ENCODE measurements around the gene MAB21L3. TPM values are rescaled to one million over a fixed set of nuclear protein-coding genes. Genes with fewer than 3 reads are reported as not detected.

The MAB21L3 gene
- total RNA-seq, 1 donor from 2014 or later: 0.52 TPM

- no peak overlapping the region for H3K4me3 ChIP-seq (ENCODE audit: low read depth, low read length)
- DNase-seq (ENCODE audit: low read depth): no peak
- TF ChIP-seq CTCF (conservative IDR thresholded peaks at IDR 0.05; ENCODE audit: low read depth, low read length): no peak
Measured at GRCh38 chr1:116175611-116176010, 64.4 kb downstream of the MAB21L3 start.

GRCh38 chr1:116176306-116176789 lies 65.1 kb downstream of the MAB21L3 start:
- no peak for DNase-seq (ENCODE audit: low read depth)
- no peak overlapping the region for H3K4me3 ChIP-seq (ENCODE audit: low read depth, low read length)
- TF ChIP-seq CTCF (conservative IDR thresholded peaks at IDR 0.05; ENCODE audit: low read depth, low read length): no peak

GRCh38 chr1:116177861-116178260 lies 66.7 kb downstream of the MAB21L3 start:
- DNase-seq (ENCODE audit: low read depth): no peak
- no peak for TF ChIP-seq CTCF (conservative IDR thresholded peaks at IDR 0.05; ENCODE audit: low read depth, low read length)
- no peak overlapping the region for H3K4me3 ChIP-seq (ENCODE audit: low read depth, low read length)

GRCh38 chr1:116178837-116179236 lies 67.6 kb downstream of the MAB21L3 start:
- no peak overlapping the region for H3K4me3 ChIP-seq (ENCODE audit: low read depth, low read length)
- no peak for TF ChIP-seq CTCF (conservative IDR thresholded peaks at IDR 0.05; ENCODE audit: low read depth, low read length)
- no peak for DNase-seq (ENCODE audit: low read depth)

GRCh38 chr1:116179419-116179818 lies 68.2 kb downstream of the MAB21L3 start:
- no peak overlapping the region for H3K4me3 ChIP-seq (ENCODE audit: low read depth, low read length)
- no peak for DNase-seq (ENCODE audit: low read depth)
- no peak for TF ChIP-seq CTCF (conservative IDR thresholded peaks at IDR 0.05; ENCODE audit: low read depth, low read length)

GRCh38 chr1:116179964-116180363 lies 68.8 kb downstream of the MAB21L3 start:
- H3K4me3 ChIP-seq (ENCODE audit: low read depth, low read length): no peak overlapping the region
- DNase-seq (ENCODE audit: low read depth): no peak
- no peak for TF ChIP-seq CTCF (conservative IDR thresholded peaks at IDR 0.05; ENCODE audit: low read depth, low read length)

GRCh38 chr1:116182019-116182714 lies 71.0 kb downstream of the MAB21L3 start:
- DNase-seq (ENCODE audit: low read depth): no peak
- no peak for TF ChIP-seq CTCF (conservative IDR thresholded peaks at IDR 0.05; ENCODE audit: low read depth, low read length)
- H3K4me3 ChIP-seq (ENCODE audit: low read depth, low read length): no peak overlapping the region

Measured in epithelial cell of proximal tubule (primary cell).